ENCODE measurements around the gene SAP25. TPM values are rescaled to one million over a fixed set of nuclear protein-coding genes. Genes with fewer than 3 reads are reported as not detected.
A peak's percentile ranks its signal among the peaks of the same experiment; 100 is the strongest.

SAP25 gene
- total RNA-seq, 2 donors from 2014 or later, result 0.81 to 1.1 TPM

DNA sequence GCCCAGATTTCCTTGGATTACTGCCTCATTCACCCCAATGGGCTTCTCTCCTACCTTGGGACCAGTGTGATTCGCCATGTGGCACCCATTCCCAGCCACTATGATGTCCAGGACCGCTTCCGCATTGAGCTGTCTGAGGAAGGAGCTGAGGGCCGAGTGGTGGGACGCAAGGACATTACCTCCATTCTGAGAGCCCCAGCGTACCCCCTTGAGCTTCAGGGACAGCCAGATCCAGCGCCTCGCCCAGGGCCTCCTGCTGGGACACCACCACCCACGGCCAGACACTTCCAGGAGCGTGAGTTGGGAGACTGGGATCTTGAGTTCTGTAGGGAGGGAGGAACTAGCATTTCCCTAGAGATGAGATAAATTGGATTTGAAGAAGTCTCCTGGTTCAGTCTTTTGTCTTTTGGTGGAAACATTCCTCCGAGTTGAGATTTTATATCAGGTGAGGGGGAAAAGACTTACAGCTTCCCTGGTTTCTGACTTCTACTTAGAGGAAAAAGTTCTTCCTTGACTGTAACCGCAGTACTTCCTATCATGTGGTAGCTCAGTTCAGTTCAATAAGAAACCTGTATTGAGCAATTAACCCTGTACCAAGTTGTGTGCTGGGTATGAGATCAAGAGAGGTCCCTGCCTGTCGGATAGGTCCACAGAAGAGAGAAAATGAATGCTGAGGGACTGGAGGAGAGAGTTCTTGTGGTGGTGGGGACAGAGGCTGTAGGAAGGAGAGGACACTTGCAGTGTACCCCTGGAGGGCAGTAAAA, 39.9 kb upstream of the SAP25 start:
- Histone ChIP-seq H3K36me3 (no peaks in the 10 kb centered on the region), H3K27me3 (replicated peaks; ENCODE audit: insufficient read depth) (no peaks in the 10 kb centered on the region), H3K27ac (no peak overlapping the region), H3K4me3 (peak overlapping the region; percentile 88), H3K4me1 (ENCODE audit: control insufficient read depth in 1 of 2, low read depth in 2 of 2) (peaks cover 4 to 16% of the 10 kb centered on the region in 2 donors), H3K9me3 (no peaks in the 10 kb centered on the region)
- DNase-seq (ENCODE audit: low spot score) (no peak), ATAC-seq (ENCODE audit: insufficient number of reproducible peaks, low FRiP score, low read depth) (no peak)
- TF ChIP-seq, protein P1, sequence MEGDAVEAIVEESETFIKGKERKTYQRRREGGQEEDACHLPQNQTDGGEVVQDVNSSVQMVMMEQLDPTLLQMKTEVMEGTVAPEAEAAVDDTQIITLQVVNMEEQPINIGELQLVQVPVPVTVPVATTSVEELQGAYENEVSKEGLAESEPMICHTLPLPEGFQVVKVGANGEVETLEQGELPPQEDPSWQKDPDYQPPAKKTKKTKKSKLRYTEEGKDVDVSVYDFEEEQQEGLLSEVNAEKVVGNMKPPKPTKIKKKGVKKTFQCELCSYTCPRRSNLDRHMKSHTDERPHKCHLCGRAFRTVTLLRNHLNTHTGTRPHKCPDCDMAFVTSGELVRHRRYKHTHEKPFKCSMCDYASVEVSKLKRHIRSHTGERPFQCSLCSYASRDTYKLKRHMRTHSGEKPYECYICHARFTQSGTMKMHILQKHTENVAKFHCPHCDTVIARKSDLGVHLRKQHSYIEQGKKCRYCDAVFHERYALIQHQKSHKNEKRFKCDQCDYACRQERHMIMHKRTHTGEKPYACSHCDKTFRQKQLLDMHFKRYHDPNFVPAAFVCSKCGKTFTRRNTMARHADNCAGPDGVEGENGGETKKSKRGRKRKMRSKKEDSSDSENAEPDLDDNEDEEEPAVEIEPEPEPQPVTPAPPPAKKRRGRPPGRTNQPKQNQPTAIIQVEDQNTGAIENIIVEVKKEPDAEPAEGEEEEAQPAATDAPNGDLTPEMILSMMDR (IDR thresholded peaks at IDR 0.05), result no peak

DNA sequence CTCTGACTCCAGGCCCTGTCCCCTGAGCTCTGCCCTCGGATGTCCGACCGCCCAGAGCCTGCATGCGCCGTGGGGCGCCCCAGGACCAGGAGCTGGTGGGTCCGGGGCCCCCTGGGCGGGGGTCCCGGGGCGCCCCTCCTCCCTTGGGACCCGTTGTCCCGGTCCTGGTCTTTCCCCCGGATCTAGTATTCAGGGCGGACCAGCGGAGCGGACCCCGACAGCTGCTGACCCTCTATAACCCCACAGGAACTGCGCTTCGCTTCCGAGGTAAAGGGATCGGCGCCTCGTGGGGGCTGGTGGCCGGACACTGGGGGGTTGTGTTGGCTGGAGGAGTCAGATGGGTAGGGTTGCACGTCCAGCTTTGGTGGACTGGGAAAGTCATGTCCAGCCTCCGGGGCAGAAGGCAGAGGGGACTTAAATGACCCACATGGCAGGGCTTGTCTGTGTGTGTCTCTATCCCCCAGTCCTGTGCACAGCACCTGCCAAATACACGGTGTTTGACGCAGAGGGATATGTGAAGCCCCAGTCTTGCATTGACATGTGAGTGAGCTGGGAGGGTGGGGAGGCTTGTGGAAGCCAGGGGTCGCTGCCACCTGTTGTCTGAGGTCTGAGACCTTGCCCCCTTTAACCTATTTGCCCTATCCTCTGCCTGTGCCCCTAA, 39.2 kb upstream of the SAP25 start:
- DNase-seq (ENCODE audit: low spot score) (no peak), ATAC-seq (ENCODE audit: insufficient number of reproducible peaks, low FRiP score, low read depth) (no peak)
- Histone ChIP-seq H3K9me3 (no peaks in the 10 kb centered on the region), H3K27me3 (replicated peaks; ENCODE audit: insufficient read depth) (no peaks in the 10 kb centered on the region), H3K4me3 (peak overlapping the region; percentile 88), H3K27ac (peak overlapping the region in 1 of 2 donors; percentile 95), H3K36me3 (no peaks in the 10 kb centered on the region), H3K4me1 (ENCODE audit: control insufficient read depth in 1 of 2, low read depth in 2 of 2) (peaks cover 4 to 16% of the 10 kb centered on the region in 2 donors)
- TF ChIP-seq, protein P1 (IDR thresholded peaks at IDR 0.05), result no peak

DNA sequence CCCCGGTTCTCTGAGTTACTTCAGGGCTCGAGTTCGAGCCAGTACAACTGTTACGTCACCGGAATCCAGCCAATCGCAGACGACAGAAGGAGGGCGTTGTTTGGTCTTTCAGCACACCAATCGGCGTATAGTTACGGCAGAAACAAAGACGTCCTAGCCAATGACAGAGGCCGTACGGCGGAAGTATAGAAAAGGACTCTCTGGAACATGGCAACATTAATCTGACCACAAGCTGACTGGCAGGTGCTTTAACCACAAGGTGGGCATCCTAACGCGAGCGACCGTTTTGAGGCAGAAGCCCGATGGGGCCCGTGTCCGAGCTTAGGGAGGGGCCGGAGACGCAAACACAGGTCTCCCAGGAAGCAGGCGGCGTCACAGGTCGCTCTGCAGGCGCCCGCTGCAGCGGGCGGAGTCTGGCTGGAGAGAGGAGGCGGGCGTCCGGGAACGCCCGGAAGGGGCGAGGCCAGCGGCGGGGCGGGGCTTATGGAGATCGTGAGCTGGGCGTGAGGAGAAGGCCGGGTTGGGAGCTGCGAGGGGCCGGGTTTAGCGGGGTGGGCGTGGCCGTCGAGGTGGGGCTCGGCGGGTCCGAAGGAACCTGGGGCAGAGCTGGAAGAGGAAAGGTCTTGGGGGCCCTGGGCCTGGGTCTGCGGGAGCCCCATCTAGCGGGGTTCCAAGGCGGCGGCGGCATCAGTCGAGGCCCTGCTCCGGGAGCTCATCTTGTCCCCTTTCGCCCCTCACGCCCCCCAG, 38.5 kb upstream of the SAP25 start, which contains the start of gene MOSPD3:
Gene MOSPD3, plus strand, starts transcription at position 558 of the 747 bp plus-strand sequence. CDS start 252 bp downstream, outside the sequence.
- no peaks in the 10 kb centered on the region for H3K36me3 ChIP-seq
- H3K4me1 ChIP-seq (ENCODE audit: control insufficient read depth in 1 of 2, low read depth in 2 of 2), result peaks cover 4 to 16% of the 10 kb centered on the region in 2 donors
- DNase-seq (ENCODE audit: low spot score) (peak; percentile 97), ATAC-seq (ENCODE audit: insufficient number of reproducible peaks, low FRiP score, low read depth) (peak; percentile 99)
- peak within 1 kb of the TSS; percentile 95 to 97 for H3K27ac ChIP-seq
- no peaks in the 10 kb centered on the region for H3K9me3 ChIP-seq
- peak within 1 kb of the TSS; percentile 88 for H3K4me3 ChIP-seq
- TF ChIP-seq, protein P1 (IDR thresholded peaks at IDR 0.05), result no peak
- no peaks in the 10 kb centered on the region for H3K27me3 ChIP-seq (replicated peaks; ENCODE audit: insufficient read depth)

DNA sequence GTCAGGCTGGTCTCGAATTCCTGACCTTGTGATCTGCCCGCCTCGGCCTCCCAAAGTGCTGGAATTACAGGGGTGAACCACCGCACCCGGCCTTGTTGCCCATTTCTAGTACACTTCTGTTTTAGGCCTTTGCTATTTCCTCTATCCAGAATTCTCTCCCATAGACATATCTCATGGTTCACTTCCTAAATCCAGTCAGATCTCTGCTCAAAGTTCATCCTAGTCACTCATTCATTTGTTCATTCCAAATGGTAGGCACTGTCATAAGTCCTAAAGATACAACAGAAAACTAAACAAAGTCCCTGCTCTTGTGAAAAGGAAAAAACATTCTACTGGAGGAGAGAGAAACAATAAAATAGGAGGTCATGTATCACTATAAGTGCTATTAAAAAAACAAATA, 36.3 kb upstream of the SAP25 start:
- no peak for ATAC-seq (ENCODE audit: insufficient number of reproducible peaks, low FRiP score, low read depth)
- TF ChIP-seq, protein P1 (IDR thresholded peaks at IDR 0.05), result no peak
- Histone ChIP-seq H3K36me3 (no peaks in the 10 kb centered on the region), H3K4me3 (no peak overlapping the region), H3K9me3 (no peaks in the 10 kb centered on the region), H3K27me3 (replicated peaks; ENCODE audit: insufficient read depth) (no peaks in the 10 kb centered on the region), H3K4me1 (ENCODE audit: control insufficient read depth in 1 of 2, low read depth in 2 of 2) (peaks cover 4 to 20% of the 10 kb centered on the region in 2 donors), H3K27ac (no peak overlapping the region)
- DNase-seq (ENCODE audit: low spot score), result no peak

DNA sequence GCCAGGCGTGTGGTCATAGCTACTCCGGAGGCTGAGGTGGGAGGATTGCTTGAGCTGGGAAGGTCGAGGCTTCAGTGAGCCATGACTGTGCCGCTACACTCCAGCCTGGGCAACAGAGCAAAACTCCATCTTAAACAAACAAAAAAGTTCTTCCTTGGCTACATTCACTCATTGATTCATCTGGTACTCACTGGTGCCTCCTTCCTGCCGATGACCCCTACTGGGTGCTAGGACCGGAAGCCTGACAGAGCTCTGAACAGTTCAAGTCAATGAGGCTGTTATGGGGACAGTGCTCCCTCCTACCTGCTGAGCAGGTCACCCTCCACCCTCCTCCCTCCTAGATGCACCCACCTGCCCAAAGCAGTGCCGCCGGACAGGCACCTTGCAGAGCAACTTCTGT, 33.4 kb upstream of the SAP25 start:
- ATAC-seq (ENCODE audit: insufficient number of reproducible peaks, low FRiP score, low read depth), result no peak
- TF ChIP-seq, protein P1 (IDR thresholded peaks at IDR 0.05), result no peak

More for the DNA sequence above, 33.4 kb upstream of the SAP25 start:
- Histone ChIP-seq H3K4me1 (ENCODE audit: control insufficient read depth in 1 of 2, low read depth in 2 of 2) (peaks cover 10 to 29% of the 10 kb centered on the region in 2 donors), H3K36me3 (no peaks in the 10 kb centered on the region), H3K27ac (no peak overlapping the region), H3K4me3 (no peak overlapping the region), H3K27me3 (replicated peaks; ENCODE audit: insufficient read depth) (no peaks in the 10 kb centered on the region), H3K9me3 (no peaks in the 10 kb centered on the region)
- DNase-seq (ENCODE audit: low spot score), result no peak
